Measurements from ENCODE around the gene POMT2. TPM values are rescaled to one million over a fixed set of nuclear protein-coding genes. Genes with fewer than 3 reads are reported as not detected.

Gene POMT2
- total RNA-seq, 1 donor from 2014 or later: 29.4 TPM

GRCh38 chr14:77355811-77356210 lies 35.1 kb upstream of the POMT2 start:
- Histone ChIP-seq H3K4me1 (no peaks in the 10 kb centered on the region), H3K4me3 (no peak overlapping the region), H3K9me3 (no peaks in the 10 kb centered on the region), H3K27me3 (no peaks in the 10 kb centered on the region), H3K36me3 (no peaks in the 10 kb centered on the region), H3K27ac (no peak overlapping the region)
- TF ChIP-seq CTCF (IDR thresholded peaks at IDR 0.05): no peak
- DNase-seq (no peak), ATAC-seq (no peak)
- intact Hi-C loops (cut with DNase I): no loop called here

- Histone ChIP-seq H3K27ac (no peak overlapping the region), H3K9me3 (no peaks in the 10 kb centered on the region), H3K27me3 (no peaks in the 10 kb centered on the region), H3K4me3 (no peak overlapping the region), H3K36me3 (peaks cover 4% of the 10 kb centered on the region), H3K4me1 (no peaks in the 10 kb centered on the region)
- TF ChIP-seq CTCF (IDR thresholded peaks at IDR 0.05): no peak
- ATAC-seq (no peak), DNase-seq (no peak)
- intact Hi-C loops (cut with DNase I): no loop called here
Observed at GRCh38 chr14:77353469-77354141, 32.9 kb upstream of the POMT2 start.

- Histone ChIP-seq H3K27me3 (no peaks in the 10 kb centered on the region), H3K36me3 (peaks cover 10% of the 10 kb centered on the region), H3K9me3 (no peaks in the 10 kb centered on the region), H3K4me3 (no peak overlapping the region), H3K4me1 (no peaks in the 10 kb centered on the region), H3K27ac (no peak overlapping the region)
- no peak for TF ChIP-seq CTCF (IDR thresholded peaks at IDR 0.05)
- intact Hi-C loops (cut with DNase I): no loop called here
- DNase-seq (no peak), ATAC-seq (peak; percentile 37)
Observed at GRCh38 chr14:77347751-77348150, 27.1 kb upstream of the POMT2 start.

DNA sequence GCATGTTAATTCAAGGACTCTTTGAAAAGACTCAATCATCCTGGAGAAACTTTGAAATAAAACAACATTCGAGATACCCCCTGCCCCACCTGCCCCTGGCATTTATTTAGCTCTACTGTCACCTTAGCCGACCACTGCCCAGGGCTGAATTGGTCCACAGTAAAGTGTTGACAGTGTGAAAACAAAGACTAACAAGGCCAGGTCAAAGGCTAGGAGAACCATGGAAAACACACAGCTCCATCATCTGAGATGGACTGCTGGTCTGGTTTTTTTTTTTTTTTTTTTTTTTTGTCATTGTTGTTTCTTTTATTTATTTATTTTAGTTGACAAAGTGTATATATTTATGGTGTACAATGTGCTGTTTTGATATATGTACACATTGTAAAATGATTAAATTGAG lies 25.8 kb upstream of the POMT2 start:
- Histone ChIP-seq H3K27me3 (no peaks in the 10 kb centered on the region), H3K27ac (no peak overlapping the region), H3K4me3 (no peak overlapping the region), H3K4me1 (no peaks in the 10 kb centered on the region), H3K36me3 (peaks cover 22% of the 10 kb centered on the region), H3K9me3 (no peaks in the 10 kb centered on the region)
- TF ChIP-seq CTCF (IDR thresholded peaks at IDR 0.05): no peak
- DNase-seq: no peak
- intact Hi-C loops (cut with DNase I): no loop called here
- no peak for ATAC-seq

- Histone ChIP-seq H3K36me3 (peaks cover 36% of the 10 kb centered on the region), H3K27me3 (no peaks in the 10 kb centered on the region), H3K9me3 (no peaks in the 10 kb centered on the region), H3K4me3 (no peak overlapping the region), H3K4me1 (no peaks in the 10 kb centered on the region), H3K27ac (no peak overlapping the region)
- no peak for TF ChIP-seq CTCF (IDR thresholded peaks at IDR 0.05)
- intact Hi-C loops (cut with DNase I): no loop called here
- ATAC-seq (no peak), DNase-seq (no peak)
Observed at GRCh38 chr14:77344377-77344996, 23.8 kb upstream of the POMT2 start.

Data from upper lobe of right lung (tissue), 1 donor.